Esophagus muscularis mucosa (tissue), 4 donors: ENCODE results near the gene ARSI. TPM values are rescaled to one million over a fixed set of nuclear protein-coding genes. Genes with fewer than 3 reads are reported as not detected.

ENCODE experiments used
- DNase-seq: peaks from one replicate; pipeline ENCODE4 v3.0.0-alpha.2; 2017; ENCODE audit errors: extremely low spot score
- H3K27ac ChIP-seq, 4 donors: fragments of 200-600 bp; sonication (generic); replicated peaks in 1 of 4; 1 replicate in 3 of 4; 2 replicates in 1 of 4; pipeline ENCODE4 v1.5.1; 2016 to 2019; ENCODE audit warnings: mild to moderate bottlenecking in 1 of 4
- H3K27me3 ChIP-seq, 4 donors: fragments of 200-600 bp; sonication (generic); one replicate each; pipeline versions ENCODE4 v1.5.1 to v1.6.0; 2016 to 2019
- H3K36me3 ChIP-seq, 4 donors: fragments of 200-600 bp; sonication (generic); one replicate each; pipeline ENCODE4 v1.5.1; 2016 to 2019
- H3K4me1 ChIP-seq, 4 donors: fragments of 200-600 bp; sonication (generic); one replicate each; pipeline ENCODE4 v1.5.1; 2016 to 2019
- H3K4me3 ChIP-seq, 4 donors: fragments of 200-600 bp; sonication (generic); 1 replicate in 2 of 4; 2 replicates in 2 of 4; pipeline ENCODE4 v1.5.1; 2016 to 2019; ENCODE audit warnings: mild to moderate bottlenecking in 4 of 4, moderate library complexity in 1 of 4
- H3K9me3 ChIP-seq, 4 donors: fragments of 200-600 bp; sonication (generic); 1 replicate in 3 of 4; 2 replicates in 1 of 4; pipeline ENCODE4 v1.5.1; 2016 to 2019
- CTCF ChIP-seq, 3 experiments: fragments of 200-600 bp in 2 of 3; fragments of 450-650 bp in 1 of 3; sonication (generic) in 2 of 3; IDR thresholded peaks; one replicate each; pipeline ENCODE4 v1.5.1; 2017 to 2019; ENCODE audit warnings: antibody characterized with exemption in 3 of 3, mild to moderate bottlenecking in 2 of 3, moderate library complexity in 1 of 3
- EP300 ChIP-seq: sonication (generic); formaldehyde crosslinking; IDR thresholded peaks from one replicate; pipeline ENCODE4 v1.6.1; 2017; ENCODE audit warnings: antibody characterized with exemption
- POLR2A ChIP-seq: fragments of 450-650 bp; IDR thresholded peaks from one replicate; pipeline ENCODE4 v1.6.1; 2017; ENCODE audit warnings: antibody characterized with exemption, moderate library complexity, mild to moderate bottlenecking, low read depth
- POLR2AphosphoS5 ChIP-seq, 2 donors: sonication (generic); formaldehyde crosslinking; IDR thresholded peaks; one replicate each; pipeline ENCODE4 v1.6.1; 2017; ENCODE audit warnings: antibody characterized with exemption in 2 of 2
- WGBS: methylation state at CpG from one replicate; pipeline ENCODE4 v1.1.5; 2018; 5-methylcytosine and 5-hydroxymethylcytosine counted together
- intact Hi-C: fragments of 100-400 bp; cut with DNase I; formaldehyde crosslinking; loops from one replicate; pipeline ENCODE4 v1.15.1; 2023
- total RNA-seq, 4 donors: library from RNA; depleted of rRNA; stranded (reverse); fragments of >200 nt; gene quantifications; one replicate each; pipeline versions ENCODE4 v1.1.0 to v1.2.1, GENCODE V29; 2016

ARSI gene
- total RNA-seq, 4 donors from 2014 or later: 5.8 to 20.6 (median 10.1) TPM

- no peaks in the 10 kb centered on the region for H3K9me3 ChIP-seq
- no peak for DNase-seq
- H3K4me1 ChIP-seq: no peaks in the 10 kb centered on the region
- intact Hi-C loops: no loop called here
- no peak overlapping the region for H3K4me3 ChIP-seq
- H3K27me3 ChIP-seq: no peaks in the 10 kb centered on the region
- TF ChIP-seq EP300 (no peak), CTCF (IDR thresholded peaks at IDR 0.05) (no peak), POLR2AphosphoS5 (IDR thresholded peaks at IDR 0.05) (no peak)
- WGBS: 89% methylated on average over 1 of the region's 1 CpG
- no peak overlapping the region for H3K27ac ChIP-seq
- H3K36me3 ChIP-seq: no peaks in the 10 kb centered on the region
Observed at GRCh38 chr5:150341989-150342388, 39.3 kb upstream of the ARSI start.

- intact Hi-C loops: no loop called here
- H3K36me3 ChIP-seq: no peaks in the 10 kb centered on the region
- H3K27ac ChIP-seq: no peak overlapping the region
- H3K4me3 ChIP-seq: no peak overlapping the region
- no peak for TF ChIP-seq POLR2AphosphoS5 (IDR thresholded peaks at IDR 0.05)
- no peak for TF ChIP-seq POLR2A
- TF ChIP-seq EP300: no peak
- no peak for TF ChIP-seq CTCF (IDR thresholded peaks at IDR 0.05)
- H3K27me3 ChIP-seq: no peaks in the 10 kb centered on the region
- DNase-seq: no peak
- no peaks in the 10 kb centered on the region for H3K4me1 ChIP-seq
- H3K9me3 ChIP-seq: no peaks in the 10 kb centered on the region
- WGBS: 92% methylated on average over 4 of the region's 4 CpGs
Observed at GRCh38 chr5:150341331-150341730, 38.6 kb upstream of the ARSI start.

GRCh38 chr5:150340614-150341255, 38.0 kb upstream of the ARSI start:
- TF ChIP-seq POLR2A: no peak
- no peak for TF ChIP-seq POLR2AphosphoS5 (IDR thresholded peaks at IDR 0.05)
- TF ChIP-seq EP300: no peak
- no peak for TF ChIP-seq CTCF (IDR thresholded peaks at IDR 0.05)
- Histone ChIP-seq H3K27me3 (no peaks in the 10 kb centered on the region), H3K4me1 (no peaks in the 10 kb centered on the region), H3K27ac (no peak overlapping the region), H3K4me3 (no peak overlapping the region), H3K9me3 (no peaks in the 10 kb centered on the region), H3K36me3 (no peaks in the 10 kb centered on the region)
- intact Hi-C loops: no loop called here
- no peak for DNase-seq
- 81% methylated on average over 6 of the region's 7 CpGs for WGBS

- no peak for DNase-seq
- no peak overlapping the region for H3K4me3 ChIP-seq
- H3K27ac ChIP-seq: no peak overlapping the region
- H3K36me3 ChIP-seq: no peaks in the 10 kb centered on the region
- H3K4me1 ChIP-seq: no peaks in the 10 kb centered on the region
- no peaks in the 10 kb centered on the region for H3K9me3 ChIP-seq
- TF ChIP-seq POLR2AphosphoS5 (IDR thresholded peaks at IDR 0.05) (no peak), CTCF (IDR thresholded peaks at IDR 0.05) (no peak), EP300 (no peak), POLR2A (no peak)
- no peaks in the 10 kb centered on the region for H3K27me3 ChIP-seq
- intact Hi-C loops: no loop called here
- 96% methylated on average over 4 of the region's 4 CpGs for WGBS
Observed at GRCh38 chr5:150339841-150340240, 37.1 kb upstream of the ARSI start.

- no peaks in the 10 kb centered on the region for H3K4me1 ChIP-seq
- 75% methylated on average over 4 of the region's 5 CpGs for WGBS
- intact Hi-C loops: no loop called here
- no peak overlapping the region for H3K27ac ChIP-seq
- no peak for DNase-seq
- H3K4me3 ChIP-seq: no peak overlapping the region
- H3K36me3 ChIP-seq: no peaks in the 10 kb centered on the region
- H3K27me3 ChIP-seq: no peaks in the 10 kb centered on the region
- TF ChIP-seq EP300 (no peak), POLR2A (no peak), CTCF (IDR thresholded peaks at IDR 0.05) (no peak), POLR2AphosphoS5 (IDR thresholded peaks at IDR 0.05) (no peak)
- no peaks in the 10 kb centered on the region for H3K9me3 ChIP-seq
Observed at GRCh38 chr5:150339165-150339564, 36.5 kb upstream of the ARSI start.
